GM23338 (cell line): Measurements from ENCODE around the gene MYO16. TPM values are rescaled to one million over a fixed set of nuclear protein-coding genes. Genes with fewer than 3 reads are reported as not detected.

ENCODE experiments used
- ATAC-seq: fragments of 200-7000 bp; cut with Tn5 transposase; 3 replicates; pipeline ENCODE4 v1.9.1; 2020
- DNase-seq: peaks from one replicate; pipeline ENCODE4 v3.0.0-alpha.2; 2015; ENCODE audit warnings: low spot score
- H2AFZ ChIP-seq: fragments of 200-600 bp; sonication (generic); 2 replicates; pipeline ENCODE4 v1.8.0; 2016; ENCODE audit warnings: antibody characterized with exemption, mild to moderate bottlenecking, moderate library complexity
- H3F3A ChIP-seq: fragments of 200-600 bp; sonication (generic); replicated peaks from 2 replicates; pipeline ENCODE4 v1.8.0; 2017; ENCODE audit warnings: antibody characterized with exemption, mixed run types, low read depth
- H3K27ac ChIP-seq: fragments of 200-600 bp; sonication (generic); 2 replicates; pipeline ENCODE4 v1.6.1; 2016; ENCODE audit warnings: low read depth
- H3K27me3 ChIP-seq: fragments of 200-600 bp; sonication (generic); 2 replicates; pipeline ENCODE4 v1.8.0; 2016; ENCODE audit warnings: mild to moderate bottlenecking, mixed run types, moderate library complexity; ENCODE audit not compliant: insufficient read depth
- H3K36me3 ChIP-seq: fragments of 200-600 bp; sonication (generic); 2 replicates; pipeline ENCODE4 v1.8.0; 2016; ENCODE audit warnings: mild to moderate bottlenecking; ENCODE audit not compliant: insufficient read depth
- H3K4me1 ChIP-seq: fragments of 200-600 bp; sonication (generic); 2 replicates; pipeline ENCODE4 v1.8.0; 2016; ENCODE audit warnings: mild to moderate bottlenecking, moderate library complexity; ENCODE audit not compliant: insufficient read depth
- H3K4me2 ChIP-seq: fragments of 200-600 bp; sonication (generic); 2 replicates; pipeline ENCODE4 v1.7.1; 2017; ENCODE audit warnings: mixed run types
- H3K4me3 ChIP-seq: fragments of 200-600 bp; sonication (generic); 2 replicates; pipeline ENCODE4 v1.6.1; 2016; ENCODE audit warnings: mixed run types
- H3K79me2 ChIP-seq: fragments of 200-600 bp; sonication (generic); replicated peaks from 2 replicates; pipeline ENCODE4 v1.8.0; 2017; ENCODE audit warnings: mild to moderate bottlenecking; ENCODE audit not compliant: insufficient read depth
- H3K9me2 ChIP-seq: fragments of 200-600 bp; sonication (generic); 2 replicates; pipeline ENCODE4 v1.8.0; 2017; ENCODE audit not compliant: insufficient read depth
- H4K20me1 ChIP-seq: fragments of 200-600 bp; sonication (generic); replicated peaks from 2 replicates; pipeline ENCODE4 v1.8.0; 2017; ENCODE audit warnings: mild to moderate bottlenecking; ENCODE audit not compliant: insufficient read depth
- H3K27ac Mint-ChIP-seq: 2 replicates; pipeline ENCODE4 v1.8.0; 2020; ENCODE audit warnings: inconsistent platforms, mild to moderate bottlenecking, moderate library complexity, mixed read lengths
- H3K27me3 Mint-ChIP-seq: 3 replicates; pipeline ENCODE4 v1.8.0; 2022; ENCODE audit warnings: low read depth, mild to moderate bottlenecking, moderate library complexity, mixed read lengths, inconsistent platforms; ENCODE audit not compliant: insufficient read depth, poor library complexity
- H3K36me3 Mint-ChIP-seq: 3 replicates; pipeline ENCODE4 v1.8.0; 2021; ENCODE audit warnings: low read depth, mild to moderate bottlenecking, inconsistent platforms, moderate library complexity, mixed read lengths
- H3K4me1 Mint-ChIP-seq: 3 replicates; pipeline ENCODE4 v1.8.0; 2020; ENCODE audit warnings: mild to moderate bottlenecking, inconsistent platforms, mixed read lengths
- H3K4me3 Mint-ChIP-seq: 3 replicates; pipeline ENCODE4 v1.8.0; 2021; ENCODE audit warnings: moderate library complexity, mild to moderate bottlenecking, inconsistent platforms, mixed read lengths
- H3K9me3 Mint-ChIP-seq: 3 replicates; pipeline ENCODE4 v1.8.0; 2020; ENCODE audit warnings: moderate library complexity, mild to moderate bottlenecking, inconsistent platforms, mixed read lengths
- CREB1 ChIP-seq: fragments of 250-450 bp; sonication (Bioruptor Pico); IDR thresholded peaks from 2 replicates; pipeline ENCODE4 v1.5.0; 2020; ENCODE audit warnings: low read depth, mild to moderate bottlenecking, moderate library complexity
- EZH2 ChIP-seq: fragments of 200-600 bp; sonication (generic); IDR thresholded peaks from one replicate; pipeline ENCODE4 v1.8.0; 2017; ENCODE audit warnings: antibody characterized with exemption, mild to moderate bottlenecking, low read depth; ENCODE audit not compliant: unreplicated experiment
- EZH2phosphoT487 ChIP-seq: fragments of 200-600 bp; sonication (generic); IDR thresholded peaks from one replicate; pipeline ENCODE4 v1.8.1; 2018; ENCODE audit warnings: antibody characterized with exemption; ENCODE audit not compliant: unreplicated experiment
- JUNB ChIP-seq: IDR thresholded peaks from one replicate; pipeline ENCODE4 v1.6.1; 2016; ENCODE audit warnings: antibody characterized with exemption; ENCODE audit not compliant: unreplicated experiment
- NANOG ChIP-seq: IDR thresholded peaks from 2 replicates; pipeline ENCODE4 v1.6.1; 2016; ENCODE audit warnings: antibody characterized with exemption, borderline replicate concordance
- POLR2AphosphoS5 ChIP-seq: IDR thresholded peaks from 2 replicates; pipeline ENCODE4 v1.6.1; 2016; ENCODE audit warnings: antibody characterized with exemption, low read depth
- STAT1 ChIP-seq: IDR thresholded peaks from one replicate; pipeline ENCODE4 v1.6.1; 2016; ENCODE audit warnings: antibody characterized with exemption; ENCODE audit not compliant: unreplicated experiment
- ZNF114 ChIP-seq: fragments of 250-450 bp; sonication (Bioruptor Pico); IDR thresholded peaks from 2 replicates; pipeline ENCODE4 v1.5.0; 2020; ENCODE audit warnings: mild to moderate bottlenecking, moderate library complexity
- ZNF331 ChIP-seq: fragments of 250-450 bp; sonication (Bioruptor Pico); IDR thresholded peaks from 2 replicates; pipeline ENCODE4 v1.5.0; 2020; ENCODE audit warnings: low read depth, mild to moderate bottlenecking, moderate library complexity
- polyA plus RNA-seq: library from polyadenylated mRNA; unstranded; fragments of >200 nt; fragmentation: Nextera tagmentation; extraction: Ambion mirVana; gene quantifications from 2 replicates; pipeline ENCODE4 v1.2.1, GENCODE V29; 2016
- total RNA-seq: library from RNA; depleted of rRNA; stranded (reverse); fragments of >200 nt; shearing (Covaris generic); gene quantifications from 2 replicates; pipeline ENCODE4 v1.2.3, GENCODE V29; 2014
- TF ChIP-seq, protein P1 (sequence below): IDR thresholded peaks from one replicate; pipeline ENCODE4 v1.6.1; 2018; ENCODE audit warnings: antibody characterized with exemption; ENCODE audit not compliant: unreplicated experiment
- TF ChIP-seq, protein P2 (sequence below), 2 experiments: fragments of 200-600 bp in 1 of 2; sonication (generic) in 1 of 2; conservative IDR thresholded peaks; 2 replicates each; pipeline versions ENCODE4 v1.5.1 to v1.6.1; 2016 to 2017; ENCODE audit warnings: antibody characterized with exemption in 2 of 2, low read depth in 2 of 2, mild to moderate bottlenecking in 2 of 2, moderate library complexity in 1 of 2
- TF ChIP-seq, protein P3 (sequence below): IDR thresholded peaks from 2 replicates; pipeline ENCODE4 v1.6.1; 2016; ENCODE audit warnings: antibody characterized with exemption
- TF ChIP-seq, protein P4 (sequence below): fragments of 250-450 bp; sonication (Bioruptor Pico); IDR thresholded peaks from 2 replicates; pipeline ENCODE4 v1.5.0; 2020; ENCODE audit warnings: mild to moderate bottlenecking, moderate library complexity

MYO16 gene
- total and polyA plus RNA-seq, 2 experiments from 2014 or later: 0.10 to 0.13 TPM

DNA sequence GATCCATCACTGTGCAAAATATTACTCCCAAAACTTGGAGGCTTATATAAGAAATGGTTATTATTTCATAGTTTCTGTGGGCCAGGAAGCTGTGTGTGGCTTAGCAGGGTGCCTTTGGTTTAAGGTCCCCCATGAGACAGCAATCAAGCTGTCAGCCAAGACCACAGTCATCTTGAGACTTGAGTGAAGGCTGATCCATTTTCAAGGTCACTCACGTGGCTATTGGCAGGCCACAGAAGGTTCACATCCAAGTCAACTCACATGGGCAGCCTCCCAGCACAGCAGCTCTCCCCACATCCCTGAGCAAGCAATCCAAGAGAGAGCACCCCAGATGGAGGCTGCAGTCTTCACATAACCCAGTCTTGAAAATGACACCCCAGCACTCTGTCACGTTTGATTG, 537.4 kb downstream of the MYO16 start:
- Histone ChIP-seq H3K4me3 (no peak overlapping the region), H3K36me3 (no peaks in the 10 kb centered on the region), H3K9me2 (no peaks in the 10 kb centered on the region), H2AFZ (no peak overlapping the region), H4K20me1 (no peaks in the 10 kb centered on the region), H3K27ac (no peak overlapping the region), H3K79me2 (no peaks in the 10 kb centered on the region), H3K4me1 (no peaks in the 10 kb centered on the region), H3K27me3 (no peaks in the 10 kb centered on the region), H3K4me2 (no peak overlapping the region), H3F3A (no peaks in the 10 kb centered on the region)
- ATAC-seq: no peak
- H3K27ac Mint-ChIP-seq: no peak overlapping the region
- H3K9me3 Mint-ChIP-seq: no peaks in the 10 kb centered on the region
- no peak for DNase-seq
- H3K4me1 Mint-ChIP-seq: peaks cover 17% of the 10 kb centered on the region
- no peak overlapping the region for H3K4me3 Mint-ChIP-seq
- H3K27me3 Mint-ChIP-seq: no peaks in the 10 kb centered on the region
- TF ChIP-seq EZH2phosphoT487: no peak
- TF ChIP-seq, protein P1, sequence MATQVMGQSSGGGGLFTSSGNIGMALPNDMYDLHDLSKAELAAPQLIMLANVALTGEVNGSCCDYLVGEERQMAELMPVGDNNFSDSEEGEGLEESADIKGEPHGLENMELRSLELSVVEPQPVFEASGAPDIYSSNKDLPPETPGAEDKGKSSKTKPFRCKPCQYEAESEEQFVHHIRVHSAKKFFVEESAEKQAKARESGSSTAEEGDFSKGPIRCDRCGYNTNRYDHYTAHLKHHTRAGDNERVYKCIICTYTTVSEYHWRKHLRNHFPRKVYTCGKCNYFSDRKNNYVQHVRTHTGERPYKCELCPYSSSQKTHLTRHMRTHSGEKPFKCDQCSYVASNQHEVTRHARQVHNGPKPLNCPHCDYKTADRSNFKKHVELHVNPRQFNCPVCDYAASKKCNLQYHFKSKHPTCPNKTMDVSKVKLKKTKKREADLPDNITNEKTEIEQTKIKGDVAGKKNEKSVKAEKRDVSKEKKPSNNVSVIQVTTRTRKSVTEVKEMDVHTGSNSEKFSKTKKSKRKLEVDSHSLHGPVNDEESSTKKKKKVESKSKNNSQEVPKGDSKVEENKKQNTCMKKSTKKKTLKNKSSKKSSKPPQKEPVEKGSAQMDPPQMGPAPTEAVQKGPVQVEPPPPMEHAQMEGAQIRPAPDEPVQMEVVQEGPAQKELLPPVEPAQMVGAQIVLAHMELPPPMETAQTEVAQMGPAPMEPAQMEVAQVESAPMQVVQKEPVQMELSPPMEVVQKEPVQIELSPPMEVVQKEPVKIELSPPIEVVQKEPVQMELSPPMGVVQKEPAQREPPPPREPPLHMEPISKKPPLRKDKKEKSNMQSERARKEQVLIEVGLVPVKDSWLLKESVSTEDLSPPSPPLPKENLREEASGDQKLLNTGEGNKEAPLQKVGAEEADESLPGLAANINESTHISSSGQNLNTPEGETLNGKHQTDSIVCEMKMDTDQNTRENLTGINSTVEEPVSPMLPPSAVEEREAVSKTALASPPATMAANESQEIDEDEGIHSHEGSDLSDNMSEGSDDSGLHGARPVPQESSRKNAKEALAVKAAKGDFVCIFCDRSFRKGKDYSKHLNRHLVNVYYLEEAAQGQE: no peak
- TF ChIP-seq, protein P2, sequence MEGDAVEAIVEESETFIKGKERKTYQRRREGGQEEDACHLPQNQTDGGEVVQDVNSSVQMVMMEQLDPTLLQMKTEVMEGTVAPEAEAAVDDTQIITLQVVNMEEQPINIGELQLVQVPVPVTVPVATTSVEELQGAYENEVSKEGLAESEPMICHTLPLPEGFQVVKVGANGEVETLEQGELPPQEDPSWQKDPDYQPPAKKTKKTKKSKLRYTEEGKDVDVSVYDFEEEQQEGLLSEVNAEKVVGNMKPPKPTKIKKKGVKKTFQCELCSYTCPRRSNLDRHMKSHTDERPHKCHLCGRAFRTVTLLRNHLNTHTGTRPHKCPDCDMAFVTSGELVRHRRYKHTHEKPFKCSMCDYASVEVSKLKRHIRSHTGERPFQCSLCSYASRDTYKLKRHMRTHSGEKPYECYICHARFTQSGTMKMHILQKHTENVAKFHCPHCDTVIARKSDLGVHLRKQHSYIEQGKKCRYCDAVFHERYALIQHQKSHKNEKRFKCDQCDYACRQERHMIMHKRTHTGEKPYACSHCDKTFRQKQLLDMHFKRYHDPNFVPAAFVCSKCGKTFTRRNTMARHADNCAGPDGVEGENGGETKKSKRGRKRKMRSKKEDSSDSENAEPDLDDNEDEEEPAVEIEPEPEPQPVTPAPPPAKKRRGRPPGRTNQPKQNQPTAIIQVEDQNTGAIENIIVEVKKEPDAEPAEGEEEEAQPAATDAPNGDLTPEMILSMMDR (conservative IDR thresholded peaks at IDR 0.05; ENCODE audit: low read depth in 2 of 2): no peak
- TF ChIP-seq JUNB: no peak
- TF ChIP-seq, protein P3, sequence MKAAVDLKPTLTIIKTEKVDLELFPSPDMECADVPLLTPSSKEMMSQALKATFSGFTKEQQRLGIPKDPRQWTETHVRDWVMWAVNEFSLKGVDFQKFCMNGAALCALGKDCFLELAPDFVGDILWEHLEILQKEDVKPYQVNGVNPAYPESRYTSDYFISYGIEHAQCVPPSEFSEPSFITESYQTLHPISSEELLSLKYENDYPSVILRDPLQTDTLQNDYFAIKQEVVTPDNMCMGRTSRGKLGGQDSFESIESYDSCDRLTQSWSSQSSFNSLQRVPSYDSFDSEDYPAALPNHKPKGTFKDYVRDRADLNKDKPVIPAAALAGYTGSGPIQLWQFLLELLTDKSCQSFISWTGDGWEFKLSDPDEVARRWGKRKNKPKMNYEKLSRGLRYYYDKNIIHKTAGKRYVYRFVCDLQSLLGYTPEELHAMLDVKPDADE: no peak
- TF ChIP-seq CREB1 (CRISPR knock-in tag): no peak
- TF ChIP-seq NANOG: no peak
- no peak for TF ChIP-seq ZNF331 (CRISPR knock-in tag)
- TF ChIP-seq, protein P4, sequence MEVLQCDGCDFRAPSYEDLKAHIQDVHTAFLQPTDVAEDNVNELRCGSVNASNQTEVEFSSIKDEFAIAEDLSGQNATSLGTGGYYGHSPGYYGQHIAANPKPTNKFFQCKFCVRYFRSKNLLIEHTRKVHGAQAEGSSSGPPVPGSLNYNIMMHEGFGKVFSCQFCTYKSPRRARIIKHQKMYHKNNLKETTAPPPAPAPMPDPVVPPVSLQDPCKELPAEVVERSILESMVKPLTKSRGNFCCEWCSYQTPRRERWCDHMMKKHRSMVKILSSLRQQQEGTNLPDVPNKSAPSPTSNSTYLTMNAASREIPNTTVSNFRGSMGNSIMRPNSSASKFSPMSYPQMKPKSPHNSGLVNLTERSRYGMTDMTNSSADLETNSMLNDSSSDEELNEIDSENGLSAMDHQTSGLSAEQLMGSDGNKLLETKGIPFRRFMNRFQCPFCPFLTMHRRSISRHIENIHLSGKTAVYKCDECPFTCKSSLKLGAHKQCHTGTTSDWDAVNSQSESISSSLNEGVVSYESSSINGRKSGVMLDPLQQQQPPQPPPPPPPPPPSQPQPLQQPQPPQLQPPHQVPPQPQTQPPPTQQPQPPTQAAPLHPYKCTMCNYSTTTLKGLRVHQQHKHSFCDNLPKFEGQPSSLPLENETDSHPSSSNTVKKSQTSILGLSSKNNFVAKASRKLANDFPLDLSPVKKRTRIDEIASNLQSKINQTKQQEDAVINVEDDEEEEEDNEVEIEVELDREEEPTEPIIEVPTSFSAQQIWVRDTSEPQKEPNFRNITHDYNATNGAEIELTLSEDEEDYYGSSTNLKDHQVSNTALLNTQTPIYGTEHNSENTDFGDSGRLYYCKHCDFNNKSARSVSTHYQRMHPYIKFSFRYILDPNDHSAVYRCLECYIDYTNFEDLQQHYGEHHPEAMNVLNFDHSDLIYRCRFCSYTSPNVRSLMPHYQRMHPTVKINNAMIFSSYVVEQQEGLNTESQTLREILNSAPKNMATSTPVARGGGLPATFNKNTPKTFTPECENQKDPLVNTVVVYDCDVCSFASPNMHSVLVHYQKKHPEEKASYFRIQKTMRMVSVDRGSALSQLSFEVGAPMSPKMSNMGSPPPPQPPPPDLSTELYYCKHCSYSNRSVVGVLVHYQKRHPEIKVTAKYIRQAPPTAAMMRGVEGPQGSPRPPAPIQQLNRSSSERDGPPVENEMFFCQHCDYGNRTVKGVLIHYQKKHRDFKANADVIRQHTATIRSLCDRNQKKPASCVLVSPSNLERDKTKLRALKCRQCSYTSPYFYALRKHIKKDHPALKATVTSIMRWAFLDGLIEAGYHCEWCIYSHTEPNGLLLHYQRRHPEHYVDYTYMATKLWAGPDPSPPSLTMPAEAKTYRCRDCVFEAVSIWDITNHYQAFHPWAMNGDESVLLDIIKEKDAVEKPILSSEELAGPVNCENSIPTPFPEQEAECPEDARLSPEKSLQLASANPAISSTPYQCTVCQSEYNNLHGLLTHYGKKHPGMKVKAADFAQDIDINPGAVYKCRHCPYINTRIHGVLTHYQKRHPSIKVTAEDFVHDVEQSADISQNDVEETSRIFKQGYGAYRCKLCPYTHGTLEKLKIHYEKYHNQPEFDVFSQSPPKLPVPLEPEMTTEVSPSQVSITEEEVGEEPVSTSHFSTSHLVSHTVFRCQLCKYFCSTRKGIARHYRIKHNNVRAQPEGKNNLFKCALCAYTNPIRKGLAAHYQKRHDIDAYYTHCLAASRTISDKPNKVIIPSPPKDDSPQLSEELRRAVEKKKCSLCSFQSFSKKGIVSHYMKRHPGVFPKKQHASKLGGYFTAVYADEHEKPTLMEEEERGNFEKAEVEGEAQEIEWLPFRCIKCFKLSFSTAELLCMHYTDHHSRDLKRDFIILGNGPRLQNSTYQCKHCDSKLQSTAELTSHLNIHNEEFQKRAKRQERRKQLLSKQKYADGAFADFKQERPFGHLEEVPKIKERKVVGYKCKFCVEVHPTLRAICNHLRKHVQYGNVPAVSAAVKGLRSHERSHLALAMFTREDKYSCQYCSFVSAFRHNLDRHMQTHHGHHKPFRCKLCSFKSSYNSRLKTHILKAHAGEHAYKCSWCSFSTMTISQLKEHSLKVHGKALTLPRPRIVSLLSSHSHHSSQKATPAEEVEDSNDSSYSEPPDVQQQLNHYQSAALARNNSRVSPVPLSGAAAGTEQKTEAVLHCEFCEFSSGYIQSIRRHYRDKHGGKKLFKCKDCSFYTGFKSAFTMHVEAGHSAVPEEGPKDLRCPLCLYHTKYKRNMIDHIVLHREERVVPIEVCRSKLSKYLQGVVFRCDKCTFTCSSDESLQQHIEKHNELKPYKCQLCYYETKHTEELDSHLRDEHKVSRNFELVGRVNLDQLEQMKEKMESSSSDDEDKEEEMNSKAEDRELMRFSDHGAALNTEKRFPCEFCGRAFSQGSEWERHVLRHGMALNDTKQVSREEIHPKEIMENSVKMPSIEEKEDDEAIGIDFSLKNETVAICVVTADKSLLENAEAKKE (CRISPR knock-in tag): no peak
- no peak for TF ChIP-seq ZNF114 (CRISPR knock-in tag)
- TF ChIP-seq STAT1: no peak
- no peak for TF ChIP-seq EZH2
- TF ChIP-seq POLR2AphosphoS5: no peak
- H3K36me3 Mint-ChIP-seq: no peaks in the 10 kb centered on the region
